Measurements from ENCODE around the gene NEU2.

- TF ChIP-seq HOXA7 (CRISPR knock-in tag; IDR thresholded peaks at IDR 0.05) = no peak
- no peak for TF ChIP-seq CTCF (CRISPR knock-in tag; IDR thresholded peaks at IDR 0.05)
- TF ChIP-seq AGO2 (optimal IDR thresholded peaks at IDR 0.05; ENCODE audit: low read depth, low read length) = no peak
- TF ChIP-seq KDM4B (CRISPR knock-in tag; IDR thresholded peaks at IDR 0.05) = no peak
- no peak for TF ChIP-seq JUN (CRISPR knock-in tag; IDR thresholded peaks at IDR 0.05)
Observed at GRCh38 chr2:232984451-232985207, 47.8 kb upstream of the NEU2 start.

All from HepG2 (cell line).